GM21529 (cell line): ENCODE measurements around the gene WRAP73.

ENCODE experiments used
- ATAC-seq: cut with Tn5 transposase; IDR thresholded peaks from one replicate; pipeline ENCODE4 v1.9.1; 2021; ENCODE audit not compliant: unreplicated experiment

WRAP73 gene

GRCh38 chr1:3650248-3651025 is 534 bp upstream of the WRAP73 start:
- ATAC-seq = no peak

GRCh38 chr1:3646596-3646995 is 3.3 kb downstream of the WRAP73 start:
- ATAC-seq = no peak

- no peak for ATAC-seq
Measured at GRCh38 chr1:3645666-3646355, 4.1 kb downstream of the WRAP73 start.

- ATAC-seq = no peak
Measured at GRCh38 chr1:3645247-3645646, 4.7 kb downstream of the WRAP73 start.

GRCh38 chr1:3644273-3644672 is 5.6 kb downstream of the WRAP73 start:
- ATAC-seq = no peak

- no peak for ATAC-seq
Measured at GRCh38 chr1:3642919-3643675, 6.8 kb downstream of the WRAP73 start.

GRCh38 chr1:3641816-3642215 is 8.1 kb downstream of the WRAP73 start:
- ATAC-seq = no peak

- ATAC-seq = no peak
Measured at GRCh38 chr1:3641046-3641760, 8.7 kb downstream of the WRAP73 start.

- ATAC-seq = no peak
Measured at GRCh38 chr1:3640121-3640837, 9.6 kb downstream of the WRAP73 start.

- ATAC-seq = no peak
Measured at GRCh38 chr1:3639397-3639911, 10.4 kb downstream of the WRAP73 start.

GRCh38 chr1:3638676-3639075 is 11.2 kb downstream of the WRAP73 start:
- ATAC-seq = no peak

GRCh38 chr1:3638027-3638426 is 11.9 kb downstream of the WRAP73 start:
- ATAC-seq = no peak

GRCh38 chr1:3636531-3636930 is 13.4 kb downstream of the WRAP73 start:
- ATAC-seq = no peak

GRCh38 chr1:3636080-3636479 is 13.8 kb downstream of the WRAP73 start:
- no peak for ATAC-seq

GRCh38 chr1:3634059-3634800 is 15.7 kb downstream of the WRAP73 start:
- ATAC-seq = no peak

- no peak for ATAC-seq
Measured at GRCh38 chr1:3633344-3634058, 16.4 kb downstream of the WRAP73 start.

- no peak for ATAC-seq
Measured at GRCh38 chr1:3632716-3633343, 17.1 kb downstream of the WRAP73 start.

- ATAC-seq = no peak
Measured at GRCh38 chr1:3632298-3632697, 17.6 kb downstream of the WRAP73 start.
